Loucy (cell line): Measurements from ENCODE around the gene TFG.

Source experiments
- H2AFZ ChIP-seq: fragments of 200-600 bp; sonication (generic); 2 replicates; pipeline ENCODE4 v1.6.0; 2016; ENCODE audit warnings: antibody characterized with exemption, mild to moderate bottlenecking, low read length, moderate library complexity
- H3F3A ChIP-seq: fragments of 200-600 bp; 2 replicates; pipeline ENCODE4 v1.6.0; 2016; ENCODE audit warnings: antibody characterized with exemption, low read depth, mild to moderate bottlenecking
- H3K27me3 ChIP-seq: fragments of 200-600 bp; sonication (generic); 2 replicates; pipeline ENCODE4 v1.6.1; 2014; ENCODE audit warnings: low read length, mild to moderate bottlenecking; ENCODE audit not compliant: insufficient read depth, poor library complexity, severe bottlenecking
- H3K36me3 ChIP-seq: fragments of 200-600 bp; sonication (generic); 2 replicates; pipeline ENCODE4 v1.6.1; 2016; ENCODE audit warnings: low read length; ENCODE audit not compliant: insufficient read depth
- H3K4me1 ChIP-seq: fragments of 200-600 bp; sonication (generic); 2 replicates; pipeline ENCODE4 v1.5.1; 2014; ENCODE audit warnings: low read length, mild to moderate bottlenecking; ENCODE audit not compliant: insufficient read depth, poor library complexity, severe bottlenecking
- H3K4me2 ChIP-seq: fragments of 200-600 bp; sonication (generic); 2 replicates; pipeline ENCODE4 v1.6.0; 2014; ENCODE audit warnings: antibody characterized with exemption, low read length, low read depth, mild to moderate bottlenecking; ENCODE audit not compliant: poor library complexity, severe bottlenecking
- H3K4me3 ChIP-seq: fragments of 200-600 bp; sonication (generic); 2 replicates; pipeline ENCODE4 v1.5.1; 2014; ENCODE audit warnings: low read length, mild to moderate bottlenecking, mixed read lengths; ENCODE audit not compliant: poor library complexity, severe bottlenecking
- H3K79me2 ChIP-seq: fragments of 200-600 bp; sonication (generic); 2 replicates; pipeline ENCODE4 v1.6.1; 2014; ENCODE audit warnings: low read length; ENCODE audit not compliant: insufficient read depth
- H3K9ac ChIP-seq: fragments of 200-600 bp; sonication (generic); 2 replicates; pipeline ENCODE4 v1.6.0; 2014; ENCODE audit warnings: mild to moderate bottlenecking, low read depth, low read length, moderate library complexity; ENCODE audit not compliant: poor library complexity, severe bottlenecking
- H3K9me2 ChIP-seq: fragments of 200-600 bp; sonication (generic); replicated peaks from 2 replicates; pipeline ENCODE4 v1.6.1; 2016; ENCODE audit warnings: low read depth, low read length, mixed read lengths
- H3K9me3 ChIP-seq: fragments of 200-600 bp; sonication (generic); 2 replicates; pipeline ENCODE4 v1.6.1; 2014; ENCODE audit warnings: mild to moderate bottlenecking, antibody characterized with exemption, low read length, low read depth; ENCODE audit not compliant: insufficient read depth
- H4K20me1 ChIP-seq: fragments of 200-600 bp; sonication (generic); 2 replicates; pipeline ENCODE4 v1.6.0; 2014; ENCODE audit warnings: antibody characterized with exemption, low read length, mild to moderate bottlenecking; ENCODE audit not compliant: insufficient read depth, poor library complexity, severe bottlenecking
- EZH2phosphoT487 ChIP-seq: fragments of 200-600 bp; IDR thresholded peaks from 2 replicates; pipeline ENCODE4 v1.6.1; 2018; ENCODE audit warnings: antibody characterized with exemption, mild to moderate bottlenecking, moderate library complexity, borderline replicate concordance
- TF ChIP-seq, protein P1 (sequence below): fragments of 200-600 bp; sonication (generic); conservative IDR thresholded peaks from 2 replicates; pipeline ENCODE4 v1.5.1; 2014; ENCODE audit warnings: mild to moderate bottlenecking, antibody characterized with exemption, low read length

The TFG gene

DNA sequence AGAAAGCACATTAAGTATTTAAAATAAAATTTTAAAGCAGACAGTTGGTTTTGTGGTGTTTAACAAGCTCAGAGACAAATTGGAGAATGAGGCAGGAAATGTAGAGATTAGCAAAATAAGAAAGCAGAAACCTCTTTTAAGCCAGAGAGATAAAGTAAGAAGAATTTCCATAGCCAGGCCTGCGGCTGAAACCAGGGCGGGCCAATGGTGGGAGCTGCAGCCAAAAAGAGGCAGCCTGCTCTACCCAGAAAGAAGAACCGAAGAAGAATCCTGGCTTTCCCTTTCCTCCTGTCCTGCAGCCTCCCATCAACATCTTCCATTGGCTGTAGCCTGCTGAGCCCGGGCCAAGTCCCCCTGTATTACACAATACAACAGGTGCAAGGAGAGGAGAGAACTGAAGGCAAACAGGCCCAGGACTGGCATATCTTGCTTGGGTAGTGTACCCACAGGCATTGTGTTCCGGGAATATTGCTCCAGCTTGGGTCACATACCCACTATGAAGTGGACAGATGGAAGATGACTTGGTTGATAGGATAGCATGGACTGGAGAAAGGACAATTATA, 11.5 kb upstream of the TFG start:
- Histone ChIP-seq H3K4me3 (no peak overlapping the region), H3K4me2 (no peak overlapping the region), H4K20me1 (no peaks in the 10 kb centered on the region), H3K4me1 (no peaks in the 10 kb centered on the region), H3F3A (no peaks in the 10 kb centered on the region), H3K27me3 (peaks cover 53% of the 10 kb centered on the region), H3K9me2 (no peaks in the 10 kb centered on the region), H3K36me3 (no peaks in the 10 kb centered on the region), H3K79me2 (no peaks in the 10 kb centered on the region), H3K9ac (no peak overlapping the region), H2AFZ (no peak overlapping the region), H3K9me3 (no peaks in the 10 kb centered on the region)
- no peak for TF ChIP-seq EZH2phosphoT487
- TF ChIP-seq, protein P1, sequence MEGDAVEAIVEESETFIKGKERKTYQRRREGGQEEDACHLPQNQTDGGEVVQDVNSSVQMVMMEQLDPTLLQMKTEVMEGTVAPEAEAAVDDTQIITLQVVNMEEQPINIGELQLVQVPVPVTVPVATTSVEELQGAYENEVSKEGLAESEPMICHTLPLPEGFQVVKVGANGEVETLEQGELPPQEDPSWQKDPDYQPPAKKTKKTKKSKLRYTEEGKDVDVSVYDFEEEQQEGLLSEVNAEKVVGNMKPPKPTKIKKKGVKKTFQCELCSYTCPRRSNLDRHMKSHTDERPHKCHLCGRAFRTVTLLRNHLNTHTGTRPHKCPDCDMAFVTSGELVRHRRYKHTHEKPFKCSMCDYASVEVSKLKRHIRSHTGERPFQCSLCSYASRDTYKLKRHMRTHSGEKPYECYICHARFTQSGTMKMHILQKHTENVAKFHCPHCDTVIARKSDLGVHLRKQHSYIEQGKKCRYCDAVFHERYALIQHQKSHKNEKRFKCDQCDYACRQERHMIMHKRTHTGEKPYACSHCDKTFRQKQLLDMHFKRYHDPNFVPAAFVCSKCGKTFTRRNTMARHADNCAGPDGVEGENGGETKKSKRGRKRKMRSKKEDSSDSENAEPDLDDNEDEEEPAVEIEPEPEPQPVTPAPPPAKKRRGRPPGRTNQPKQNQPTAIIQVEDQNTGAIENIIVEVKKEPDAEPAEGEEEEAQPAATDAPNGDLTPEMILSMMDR: no peak

DNA sequence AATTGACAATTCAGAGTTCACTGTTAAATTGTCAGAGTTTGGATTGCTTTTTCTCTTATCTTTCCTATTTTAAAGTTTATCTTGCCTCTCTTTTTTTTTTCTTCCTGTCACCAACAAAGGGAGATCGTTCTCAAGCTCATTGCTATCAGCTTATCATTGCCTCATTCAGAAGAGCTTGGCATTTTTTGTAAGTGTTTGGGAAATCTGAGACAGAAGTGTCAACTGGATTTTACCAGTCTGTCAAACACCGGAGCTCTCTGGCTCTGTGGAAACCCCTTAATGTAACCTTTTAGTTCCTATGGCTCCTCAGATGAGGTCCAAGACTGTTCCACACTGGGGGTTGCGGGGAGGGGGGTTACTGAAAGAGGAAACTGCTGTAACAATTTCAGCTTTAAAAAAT, 10.6 kb upstream of the TFG start:
- Histone ChIP-seq H3F3A (no peaks in the 10 kb centered on the region), H3K9me2 (no peaks in the 10 kb centered on the region), H3K4me2 (no peak overlapping the region), H3K79me2 (no peaks in the 10 kb centered on the region), H3K36me3 (no peaks in the 10 kb centered on the region), H2AFZ (no peak overlapping the region), H3K4me1 (no peaks in the 10 kb centered on the region), H3K9ac (no peak overlapping the region), H3K27me3 (peaks cover 53% of the 10 kb centered on the region), H3K4me3 (no peak overlapping the region), H3K9me3 (no peaks in the 10 kb centered on the region), H4K20me1 (no peaks in the 10 kb centered on the region)
- TF ChIP-seq EZH2phosphoT487: no peak
- TF ChIP-seq, protein P1: no peak

DNA sequence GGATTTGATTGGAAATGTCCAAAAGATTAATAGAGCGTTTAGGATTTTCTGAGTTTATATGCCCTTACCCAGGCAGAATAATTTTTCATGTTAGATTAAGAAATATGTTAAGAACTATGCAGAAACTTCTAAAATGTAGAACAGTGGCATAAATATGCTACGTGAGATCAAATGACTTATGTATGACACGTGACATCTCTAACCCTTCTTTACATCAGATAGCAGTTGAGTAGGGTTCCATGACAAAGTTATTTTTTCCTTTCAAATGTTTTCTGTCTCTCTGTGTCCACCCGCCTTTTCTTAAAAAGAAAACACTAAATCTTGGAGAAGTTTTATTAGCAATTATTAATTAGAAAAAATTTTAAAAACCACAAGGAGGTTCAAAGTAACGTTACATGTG, 8.6 kb upstream of the TFG start:
- no peak overlapping the region for H2AFZ ChIP-seq
- H3K4me3 ChIP-seq: no peak overlapping the region
- peaks cover 54% of the 10 kb centered on the region for H3K27me3 ChIP-seq
- H3K9ac ChIP-seq: no peak overlapping the region
- no peaks in the 10 kb centered on the region for H3K9me3 ChIP-seq
- no peak for TF ChIP-seq EZH2phosphoT487
- TF ChIP-seq, protein P1: no peak
- H3F3A ChIP-seq: no peaks in the 10 kb centered on the region
- H3K9me2 ChIP-seq: no peaks in the 10 kb centered on the region
- no peaks in the 10 kb centered on the region for H4K20me1 ChIP-seq
- H3K79me2 ChIP-seq: no peaks in the 10 kb centered on the region
- no peak overlapping the region for H3K4me2 ChIP-seq
- no peaks in the 10 kb centered on the region for H3K36me3 ChIP-seq
- no peaks in the 10 kb centered on the region for H3K4me1 ChIP-seq
